ENCODE data around the gene COL4A2.

The COL4A2 gene

DNA sequence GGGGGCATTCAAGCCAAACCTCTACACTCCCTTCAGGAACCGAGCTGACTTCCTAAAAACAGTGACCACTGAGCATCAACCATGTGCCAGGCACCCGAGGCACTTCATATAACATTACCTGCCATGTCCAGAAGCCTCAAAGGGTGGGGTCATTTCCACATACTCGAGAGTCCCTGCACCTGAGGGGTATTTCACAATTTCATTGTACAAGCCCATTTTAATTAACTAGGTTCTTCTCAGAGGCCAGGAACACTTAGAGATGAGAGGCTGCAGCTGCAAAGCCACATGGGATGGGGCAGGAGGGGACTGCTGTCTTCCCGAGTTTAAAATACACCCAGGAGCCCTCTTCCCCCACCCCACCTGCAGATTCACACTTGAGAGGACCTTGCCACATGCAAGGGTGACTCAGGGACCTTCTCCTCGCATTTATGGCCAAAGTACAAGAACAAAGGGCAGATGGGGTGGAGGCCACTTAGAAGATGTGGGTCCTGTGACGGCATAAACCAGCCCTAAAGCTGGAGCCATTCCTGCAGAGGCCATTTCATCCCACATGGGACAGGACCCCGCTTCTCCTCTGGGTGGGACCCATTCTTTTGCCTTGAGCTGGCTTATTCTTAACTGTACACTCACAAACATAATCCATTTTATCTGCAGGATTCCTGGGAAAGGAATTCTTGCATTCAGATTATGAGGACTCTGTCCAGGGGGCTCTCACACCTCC is 210.6 kb downstream of the COL4A2 start:
- DNase-seq (ENCODE audit: low read depth): no peak
- TF ChIP-seq, protein P1, sequence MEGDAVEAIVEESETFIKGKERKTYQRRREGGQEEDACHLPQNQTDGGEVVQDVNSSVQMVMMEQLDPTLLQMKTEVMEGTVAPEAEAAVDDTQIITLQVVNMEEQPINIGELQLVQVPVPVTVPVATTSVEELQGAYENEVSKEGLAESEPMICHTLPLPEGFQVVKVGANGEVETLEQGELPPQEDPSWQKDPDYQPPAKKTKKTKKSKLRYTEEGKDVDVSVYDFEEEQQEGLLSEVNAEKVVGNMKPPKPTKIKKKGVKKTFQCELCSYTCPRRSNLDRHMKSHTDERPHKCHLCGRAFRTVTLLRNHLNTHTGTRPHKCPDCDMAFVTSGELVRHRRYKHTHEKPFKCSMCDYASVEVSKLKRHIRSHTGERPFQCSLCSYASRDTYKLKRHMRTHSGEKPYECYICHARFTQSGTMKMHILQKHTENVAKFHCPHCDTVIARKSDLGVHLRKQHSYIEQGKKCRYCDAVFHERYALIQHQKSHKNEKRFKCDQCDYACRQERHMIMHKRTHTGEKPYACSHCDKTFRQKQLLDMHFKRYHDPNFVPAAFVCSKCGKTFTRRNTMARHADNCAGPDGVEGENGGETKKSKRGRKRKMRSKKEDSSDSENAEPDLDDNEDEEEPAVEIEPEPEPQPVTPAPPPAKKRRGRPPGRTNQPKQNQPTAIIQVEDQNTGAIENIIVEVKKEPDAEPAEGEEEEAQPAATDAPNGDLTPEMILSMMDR (IDR thresholded peaks at IDR 0.05; ENCODE audit: insufficient read depth, low read depth, low read length, missing control alignments): no peak
- no peak overlapping the region for H3K4me3 ChIP-seq (ENCODE audit: low read depth, low read length)

DNA sequence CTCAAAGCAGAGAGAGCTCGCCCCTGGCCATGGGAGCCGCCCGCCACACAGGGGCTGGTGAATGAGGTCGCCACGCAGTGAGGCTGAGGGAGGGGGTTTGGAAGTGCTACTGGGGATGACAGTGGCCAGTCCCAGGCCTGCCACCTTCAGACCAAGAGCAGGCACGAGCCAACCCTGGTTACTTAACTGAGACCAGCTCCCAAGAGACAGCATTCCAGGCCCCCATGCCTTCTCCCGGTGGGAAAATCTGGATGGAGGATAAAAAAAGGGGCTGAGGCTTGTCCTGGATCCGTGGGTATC is 211.1 kb downstream of the COL4A2 start:
- H3K4me3 ChIP-seq (ENCODE audit: low read depth, low read length): no peak overlapping the region
- TF ChIP-seq, protein P1 (IDR thresholded peaks at IDR 0.05; ENCODE audit: insufficient read depth, low read depth, low read length, missing control alignments): no peak
- DNase-seq (ENCODE audit: low read depth): no peak

DNA sequence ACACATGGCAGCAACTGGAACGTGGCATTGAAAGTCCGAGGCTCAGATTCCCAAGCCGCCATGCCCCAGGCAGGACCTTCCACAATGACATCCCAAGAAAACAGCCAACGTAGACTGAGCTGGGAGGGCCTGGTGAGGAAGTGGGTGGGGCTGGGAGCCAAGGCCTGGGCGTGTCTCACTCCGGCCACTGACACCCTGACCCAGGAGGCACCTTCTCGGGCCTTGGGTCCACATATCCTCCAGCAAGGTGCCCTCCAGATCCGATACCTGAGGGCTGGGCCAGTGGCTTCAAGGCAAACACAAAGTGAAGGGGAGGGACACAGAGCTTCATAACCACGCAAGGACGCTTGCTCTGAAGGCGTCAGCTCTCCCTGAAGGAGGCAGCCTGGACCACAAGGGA is 211.5 kb downstream of the COL4A2 start:
- no peak for DNase-seq (ENCODE audit: low read depth)
- no peak overlapping the region for H3K4me3 ChIP-seq (ENCODE audit: low read depth, low read length)
- TF ChIP-seq, protein P1 (IDR thresholded peaks at IDR 0.05; ENCODE audit: insufficient read depth, low read depth, low read length, missing control alignments): no peak

DNA sequence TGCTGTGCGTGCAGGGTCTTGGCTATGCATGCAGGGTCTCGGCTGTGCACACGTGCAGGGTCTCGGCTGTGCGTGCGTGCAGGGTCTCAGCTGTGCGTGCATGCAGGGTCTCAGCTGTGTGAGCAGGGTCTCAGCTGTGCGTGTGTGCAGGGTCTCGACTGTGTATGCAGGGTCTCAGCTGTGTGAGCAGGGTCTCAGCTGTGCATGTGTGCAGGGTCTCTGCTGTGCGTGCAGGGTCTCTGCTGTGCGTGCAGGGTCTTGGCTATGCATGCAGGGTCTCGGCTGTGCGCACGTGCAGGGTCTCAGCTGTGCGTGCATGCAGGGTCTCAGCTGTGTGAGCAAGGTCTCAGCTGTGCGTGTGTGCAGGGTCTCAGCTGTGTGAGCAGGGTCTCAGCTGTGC is 212.0 kb downstream of the COL4A2 start:
- DNase-seq (ENCODE audit: low read depth): no peak
- TF ChIP-seq, protein P1 (IDR thresholded peaks at IDR 0.05; ENCODE audit: insufficient read depth, low read depth, low read length, missing control alignments): no peak
- no peak overlapping the region for H3K4me3 ChIP-seq (ENCODE audit: low read depth, low read length)

DNA sequence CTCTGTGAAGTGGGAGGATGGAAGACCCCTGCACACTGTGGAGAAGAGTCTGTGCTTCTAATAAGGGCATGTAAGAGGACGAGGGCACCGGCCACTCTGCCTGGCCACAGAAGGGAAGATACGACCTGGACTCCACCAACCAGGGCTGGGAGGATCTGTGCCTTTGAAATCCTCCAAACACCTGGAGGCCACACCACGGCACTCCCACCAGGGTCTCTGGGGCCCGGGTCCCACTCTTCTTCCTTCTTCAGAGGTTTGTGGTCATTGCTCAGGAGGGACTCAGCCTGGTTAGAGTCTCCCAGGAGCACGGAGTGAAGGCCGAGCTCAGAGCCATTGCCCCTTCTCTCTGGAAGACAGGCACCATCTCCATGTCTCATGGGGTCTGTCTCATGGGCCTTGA is 212.4 kb downstream of the COL4A2 start:
- H3K4me3 ChIP-seq (ENCODE audit: low read depth, low read length): no peak overlapping the region
- TF ChIP-seq, protein P1 (IDR thresholded peaks at IDR 0.05; ENCODE audit: insufficient read depth, low read depth, low read length, missing control alignments): no peak
- no peak for DNase-seq (ENCODE audit: low read depth)

DNA sequence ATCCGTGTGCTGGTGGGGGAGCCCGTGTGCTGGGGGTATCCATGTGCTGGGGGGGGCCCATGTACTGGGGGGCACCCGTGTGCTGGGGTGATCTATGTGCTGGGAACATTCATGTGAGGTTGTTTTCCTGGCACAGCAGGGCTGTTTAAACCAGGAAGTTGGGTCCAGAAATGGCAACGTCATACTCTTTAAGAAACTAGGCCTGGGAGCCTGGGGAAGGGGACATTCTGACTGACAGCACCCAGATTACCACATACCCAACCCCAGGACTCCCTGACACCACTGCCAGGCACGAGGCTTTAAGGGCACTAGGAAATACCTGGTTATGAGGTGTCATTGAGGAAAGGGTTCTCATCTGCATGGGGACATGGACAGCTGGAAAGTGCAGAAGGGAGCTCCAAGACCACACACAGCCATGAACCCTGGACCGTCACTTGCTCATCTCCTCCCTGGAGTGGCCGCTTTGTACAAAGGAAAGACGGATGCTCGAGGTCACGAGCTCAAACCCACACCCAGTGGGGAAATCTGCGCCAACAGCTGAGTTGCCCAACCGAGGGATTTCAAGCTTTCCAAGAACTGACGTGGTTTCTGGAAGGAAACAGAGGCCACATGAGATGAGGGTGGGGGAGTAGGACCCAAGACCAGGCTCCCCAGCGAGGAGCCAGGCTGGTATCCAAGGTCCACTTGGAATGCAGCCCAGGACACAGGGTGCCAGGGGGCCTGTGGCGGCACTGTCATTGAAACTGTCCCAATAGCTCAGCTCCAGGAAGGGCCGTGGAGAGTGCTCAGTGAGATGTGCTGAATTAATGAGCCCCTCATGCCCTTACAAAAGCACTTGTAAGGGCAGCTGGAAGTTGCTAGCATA is 213.6 kb downstream of the COL4A2 start:
- H3K4me3 ChIP-seq (ENCODE audit: low read depth, low read length): no peak overlapping the region
- TF ChIP-seq, protein P1 (IDR thresholded peaks at IDR 0.05; ENCODE audit: insufficient read depth, low read depth, low read length, missing control alignments): no peak
- no peak for DNase-seq (ENCODE audit: low read depth)
